Fibroblast of skin of left biceps (primary cell): ENCODE data around the gene MAN1B1.

ENCODE experiments used
- DNase-seq, 2 experiments: peaks; one replicate each; pipeline ENCODE4 v3.0.0-alpha.2; 2013; ENCODE audit warnings: low read depth in 2 of 2

The MAN1B1 gene

DNA sequence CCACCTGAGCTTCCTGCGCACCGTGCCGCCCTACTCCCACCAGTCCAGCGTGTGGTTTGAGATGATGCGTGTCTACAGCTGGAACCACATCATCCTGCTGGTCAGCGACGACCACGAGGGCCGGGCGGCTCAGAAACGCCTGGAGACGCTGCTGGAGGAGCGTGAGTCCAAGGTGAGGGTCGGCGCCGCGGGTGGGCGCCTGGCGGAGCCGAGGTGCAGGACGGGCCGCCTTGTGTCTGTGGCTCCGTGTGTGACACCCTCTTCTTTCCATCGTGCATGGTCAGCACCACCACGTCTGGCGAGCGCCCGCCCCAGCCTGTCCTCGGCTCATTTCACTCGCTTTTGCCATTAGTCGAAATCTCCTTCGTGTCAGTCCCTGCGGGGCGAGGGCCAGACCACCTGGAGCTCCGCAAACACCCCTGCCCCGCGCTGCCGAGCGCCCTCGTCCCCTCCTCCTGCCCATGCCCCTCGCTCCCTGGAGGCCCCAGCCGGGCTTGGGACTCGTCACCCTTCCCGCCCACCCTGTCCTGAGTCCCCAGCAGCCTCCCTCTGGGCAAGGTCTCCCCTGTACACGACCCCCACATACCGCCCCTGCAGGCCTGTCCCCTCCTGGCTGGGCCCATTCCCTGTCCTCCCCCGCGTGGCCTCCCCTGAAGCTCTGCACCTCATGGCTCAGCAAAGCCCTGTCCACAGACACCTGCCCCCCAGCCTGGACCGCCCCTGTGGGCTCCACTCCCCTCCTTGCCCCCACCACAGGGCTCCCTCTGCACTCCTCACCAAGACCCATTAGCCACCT lies 59.1 kb downstream of the MAN1B1 start:
- no peak for DNase-seq

DNA sequence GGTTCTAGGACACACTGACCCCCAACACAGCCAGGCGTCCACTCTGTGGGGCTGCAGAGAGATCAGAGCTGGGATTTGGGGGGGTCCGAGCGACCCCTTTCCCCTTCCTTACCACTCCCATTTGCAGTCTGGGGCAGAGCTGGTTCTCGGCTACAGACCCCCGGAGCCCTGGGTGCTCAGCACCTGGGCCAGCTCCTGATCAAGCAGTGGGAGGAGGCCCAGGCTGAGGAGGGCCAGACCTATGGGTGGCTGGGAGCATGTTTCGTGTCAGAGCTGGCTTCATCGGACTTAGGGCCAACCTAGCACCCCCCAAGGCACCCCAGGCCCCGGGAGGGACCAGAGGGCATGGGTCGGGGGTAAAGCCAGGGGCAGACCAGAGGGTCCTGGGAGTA lies 59.7 kb downstream of the MAN1B1 start:
- DNase-seq: no peak

DNA sequence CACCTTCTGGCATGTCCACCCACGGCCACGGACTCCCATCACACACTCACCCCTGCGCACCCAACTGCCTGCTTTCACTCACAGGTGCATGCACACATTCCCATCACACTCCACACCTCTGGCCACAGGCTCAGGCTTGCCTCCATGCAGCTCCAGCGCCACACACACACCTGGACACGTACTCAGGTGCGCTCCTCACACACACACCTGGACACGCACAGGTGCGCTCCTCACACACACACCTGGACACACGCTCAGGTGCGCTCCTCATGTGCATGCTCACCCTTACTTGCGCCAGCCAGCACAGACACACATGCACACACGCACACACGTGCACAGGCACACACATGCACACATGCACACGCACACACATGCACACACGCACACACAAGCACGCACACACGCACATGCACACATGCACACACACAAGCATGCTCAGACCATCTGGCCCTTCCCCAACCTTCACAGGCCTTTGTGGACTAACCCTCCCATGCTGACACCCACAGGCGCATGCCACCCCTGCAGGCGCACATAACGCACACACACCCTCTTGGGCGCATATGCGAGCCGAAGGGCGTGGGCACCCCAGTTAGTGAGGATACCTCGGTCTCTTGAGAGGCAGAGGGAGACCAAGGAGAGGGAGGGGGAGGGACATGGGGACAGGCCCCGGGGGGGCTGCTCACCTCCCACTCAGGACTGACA lies 60.5 kb downstream of the MAN1B1 start:
- DNase-seq: no peak

DNA sequence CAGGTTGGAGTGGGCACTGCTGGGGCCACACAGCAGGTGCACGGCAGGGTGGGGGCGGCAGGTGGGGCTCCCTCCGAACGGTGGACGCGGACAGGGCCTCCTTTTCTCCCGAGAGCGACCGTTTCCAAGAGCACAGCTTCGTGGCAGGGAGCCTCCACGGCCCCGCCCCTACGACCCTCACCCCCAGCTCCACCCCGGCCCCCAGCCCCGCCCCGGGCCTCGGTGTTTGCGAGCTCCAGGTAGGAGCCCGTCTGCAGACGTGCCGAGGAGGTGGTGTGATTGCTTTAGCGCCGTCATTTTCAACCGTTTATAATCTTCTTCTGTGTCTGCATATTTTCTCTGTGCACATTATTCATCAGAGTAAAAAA lies 61.0 kb downstream of the MAN1B1 start:
- DNase-seq: no peak

DNA sequence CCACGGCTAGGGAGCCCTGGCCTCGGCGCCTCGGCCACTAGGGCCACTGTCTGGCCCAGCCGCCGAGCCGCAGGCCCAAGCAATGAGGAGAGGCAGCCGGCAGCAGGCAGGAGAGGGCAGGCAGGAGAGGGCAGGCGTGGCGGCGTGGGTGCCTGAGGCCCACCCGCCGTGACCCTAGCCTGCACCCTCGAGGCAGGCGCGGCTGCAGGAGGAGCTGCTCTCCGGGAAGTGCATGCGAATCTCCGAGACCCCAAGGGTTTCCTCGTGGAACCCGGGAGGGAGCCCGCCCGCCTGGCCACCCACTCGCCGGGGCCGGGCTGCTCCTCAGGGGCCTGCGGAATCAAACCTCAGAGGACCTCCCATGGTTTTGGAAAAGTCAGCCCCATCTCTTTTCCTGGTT lies 61.5 kb downstream of the MAN1B1 start:
- DNase-seq: no peak

DNA sequence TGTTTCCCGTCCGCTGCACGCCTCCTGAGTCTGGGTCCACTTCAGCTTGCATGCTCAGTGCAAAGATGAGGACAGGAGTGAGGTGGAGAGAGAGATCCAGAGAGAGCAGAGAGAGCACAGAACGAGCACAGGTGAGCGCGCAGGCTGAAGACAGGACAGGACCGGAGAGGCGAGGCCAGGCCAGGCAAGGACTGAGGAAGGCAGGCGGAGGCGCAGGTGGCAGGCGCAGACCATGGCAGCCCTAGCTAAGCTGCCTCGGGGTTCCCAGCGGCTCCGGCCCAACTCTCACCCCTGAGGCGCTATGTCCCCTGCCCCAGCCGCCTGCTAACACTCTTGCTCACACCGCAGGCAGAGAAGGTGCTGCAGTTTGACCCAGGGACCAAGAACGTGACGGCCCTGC lies 61.9 kb downstream of the MAN1B1 start:
- DNase-seq: no peak

DNA sequence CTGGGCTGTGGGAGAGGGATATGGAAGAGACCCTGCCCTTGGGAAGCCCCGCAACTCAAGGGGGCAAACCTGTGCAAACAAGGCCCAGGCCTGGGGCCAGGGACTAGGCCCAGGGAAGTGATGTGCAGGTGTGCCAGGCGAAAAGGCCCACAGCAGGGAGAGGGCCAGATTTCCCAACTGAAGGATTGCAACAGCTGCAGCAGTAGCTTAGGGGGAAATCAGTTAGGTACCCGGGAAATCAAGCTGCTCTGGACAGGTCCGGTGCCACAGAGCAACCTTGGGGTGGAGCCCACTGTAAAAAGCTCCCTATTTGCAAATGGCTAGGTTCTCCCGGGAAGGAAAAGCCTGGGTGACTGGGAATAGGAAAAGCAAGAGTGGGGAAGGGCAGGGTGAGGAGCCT lies 62.6 kb downstream of the MAN1B1 start:
- DNase-seq: no peak

DNA sequence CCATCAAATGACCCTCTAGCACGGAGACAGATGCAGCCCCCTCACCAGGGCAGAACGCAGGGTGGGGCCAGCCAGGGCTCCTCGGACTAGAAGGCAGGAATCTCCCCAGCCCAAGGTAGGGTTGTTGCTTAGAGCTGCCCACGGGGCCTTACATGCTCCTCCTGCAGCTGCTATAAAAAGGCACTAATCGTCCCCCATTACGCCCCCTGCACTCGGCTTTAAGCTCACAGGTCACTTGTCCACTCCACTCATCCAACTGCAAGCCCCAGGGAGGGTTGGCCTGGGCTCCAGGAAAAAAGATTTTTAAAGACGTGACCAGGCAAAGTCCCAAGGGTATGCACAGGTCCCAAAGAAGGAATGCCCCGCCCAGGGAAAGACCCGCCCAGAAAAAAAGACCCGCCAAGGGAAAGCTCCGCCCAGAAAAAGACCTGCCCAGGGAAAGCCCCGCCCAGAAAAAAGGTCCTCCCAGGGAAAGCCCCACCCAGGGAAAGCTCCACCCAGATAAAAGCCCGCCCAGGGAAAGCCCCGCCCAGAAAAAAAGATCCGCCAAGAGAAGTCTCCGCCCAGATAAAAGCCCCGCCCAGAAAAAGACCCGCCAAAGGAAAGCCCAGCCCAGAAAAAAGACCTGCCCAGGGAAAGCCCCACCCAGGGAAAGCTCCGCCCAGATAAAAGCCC lies 63.3 kb downstream of the MAN1B1 start:
- no peak for DNase-seq

DNA sequence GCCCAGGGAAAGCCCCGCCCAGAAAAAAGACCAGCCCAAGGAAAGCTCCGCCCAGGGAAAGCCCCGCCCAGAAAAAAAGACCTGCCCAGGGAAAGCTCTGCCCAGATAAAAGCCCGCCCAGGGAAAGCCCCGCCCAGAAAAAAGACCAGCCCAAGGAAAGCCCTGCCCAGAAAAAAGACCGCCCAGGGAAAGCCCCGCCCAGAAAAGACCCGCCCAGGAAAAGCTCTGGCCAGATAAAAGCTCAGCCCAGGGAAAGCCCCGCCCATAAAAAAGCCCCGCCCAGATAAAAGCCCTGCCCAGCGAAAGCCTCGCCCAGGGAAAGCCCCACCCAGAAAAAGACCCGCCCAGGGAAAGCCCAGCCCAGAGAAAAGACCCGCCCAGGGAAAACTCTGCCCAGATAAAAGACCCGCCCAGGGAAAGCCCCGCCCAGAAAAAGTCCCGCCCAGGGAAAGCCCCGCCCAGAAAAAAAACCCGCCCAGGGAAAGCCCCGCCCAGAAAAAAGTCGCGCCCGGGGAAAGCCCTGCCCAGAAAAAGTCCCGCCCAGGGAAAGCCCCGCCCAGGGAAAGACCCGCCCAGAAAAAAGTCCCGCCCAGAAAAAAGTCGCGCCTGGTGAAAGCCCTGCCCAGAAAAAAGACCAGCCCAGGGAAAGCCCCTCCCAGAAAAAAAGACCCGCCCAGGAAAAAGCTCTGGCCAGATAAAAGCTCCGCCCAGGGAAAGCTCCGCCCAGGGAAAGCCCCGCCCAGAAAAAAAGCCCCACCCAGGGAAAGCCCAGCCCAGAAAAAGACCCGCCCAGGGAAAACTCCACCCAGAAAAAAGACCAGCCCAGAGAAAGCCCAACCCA lies 64.1 kb downstream of the MAN1B1 start:
- no peak for DNase-seq

DNA sequence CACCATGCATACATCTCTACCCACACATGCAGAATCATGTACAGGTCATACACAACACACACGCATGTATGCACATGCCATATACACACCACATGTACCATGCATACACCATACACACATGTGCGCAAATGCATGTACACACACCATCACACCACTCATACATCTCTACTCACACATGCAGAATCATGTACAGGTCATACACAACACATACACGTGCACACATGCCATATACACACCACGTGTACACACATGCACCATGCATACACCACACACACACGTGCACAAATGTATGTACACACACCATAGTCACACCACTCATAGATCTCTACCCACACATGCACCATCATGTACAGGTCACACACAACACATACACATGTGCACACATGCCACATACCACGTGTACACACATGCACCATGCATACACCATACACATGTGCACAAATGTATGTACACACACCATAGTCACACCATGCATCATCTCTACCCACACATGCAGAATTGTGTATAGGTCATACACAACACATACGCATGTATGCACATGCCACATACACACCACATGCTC lies 66.1 kb downstream of the MAN1B1 start:
- no peak for DNase-seq

DNA sequence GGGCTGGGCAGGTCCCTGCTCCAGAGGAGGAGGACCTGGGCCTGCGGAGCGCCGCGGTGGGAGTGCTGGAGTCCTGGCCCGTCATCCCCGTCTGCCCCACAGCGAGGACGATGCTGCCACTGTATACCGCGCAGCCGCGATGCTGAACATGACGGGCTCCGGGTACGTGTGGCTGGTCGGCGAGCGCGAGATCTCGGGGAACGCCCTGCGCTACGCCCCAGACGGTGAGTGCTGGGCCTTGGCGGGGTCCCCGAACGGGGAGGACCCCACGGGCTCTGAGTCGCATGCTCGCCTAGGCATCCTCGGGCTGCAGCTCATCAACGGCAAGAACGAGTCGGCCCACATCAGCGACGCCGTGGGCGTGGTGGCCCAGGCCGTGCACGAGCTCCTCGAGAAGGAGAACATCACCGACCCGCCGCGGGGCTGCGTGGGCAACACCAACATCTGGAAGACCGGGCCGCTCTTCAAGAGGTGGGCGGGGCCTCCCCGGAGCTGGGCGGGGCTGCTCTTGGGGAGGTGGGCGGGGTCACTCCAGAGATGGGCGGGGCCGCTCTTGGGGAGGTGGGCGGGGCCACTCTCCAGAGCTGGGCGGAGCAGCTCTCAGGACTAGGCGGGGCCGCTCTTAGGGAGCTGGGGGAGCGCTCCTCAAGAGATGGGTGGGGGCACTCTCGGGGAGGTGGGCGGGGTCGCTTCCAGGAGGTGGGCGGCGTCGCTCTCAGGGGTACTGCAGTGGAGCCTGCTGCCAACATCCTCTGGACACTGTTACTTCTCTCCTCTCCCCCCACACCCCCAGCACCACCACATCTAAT lies 70.0 kb downstream of the MAN1B1 start:
- peak in 1 of 2 experiments; percentile 9 for DNase-seq

DNA sequence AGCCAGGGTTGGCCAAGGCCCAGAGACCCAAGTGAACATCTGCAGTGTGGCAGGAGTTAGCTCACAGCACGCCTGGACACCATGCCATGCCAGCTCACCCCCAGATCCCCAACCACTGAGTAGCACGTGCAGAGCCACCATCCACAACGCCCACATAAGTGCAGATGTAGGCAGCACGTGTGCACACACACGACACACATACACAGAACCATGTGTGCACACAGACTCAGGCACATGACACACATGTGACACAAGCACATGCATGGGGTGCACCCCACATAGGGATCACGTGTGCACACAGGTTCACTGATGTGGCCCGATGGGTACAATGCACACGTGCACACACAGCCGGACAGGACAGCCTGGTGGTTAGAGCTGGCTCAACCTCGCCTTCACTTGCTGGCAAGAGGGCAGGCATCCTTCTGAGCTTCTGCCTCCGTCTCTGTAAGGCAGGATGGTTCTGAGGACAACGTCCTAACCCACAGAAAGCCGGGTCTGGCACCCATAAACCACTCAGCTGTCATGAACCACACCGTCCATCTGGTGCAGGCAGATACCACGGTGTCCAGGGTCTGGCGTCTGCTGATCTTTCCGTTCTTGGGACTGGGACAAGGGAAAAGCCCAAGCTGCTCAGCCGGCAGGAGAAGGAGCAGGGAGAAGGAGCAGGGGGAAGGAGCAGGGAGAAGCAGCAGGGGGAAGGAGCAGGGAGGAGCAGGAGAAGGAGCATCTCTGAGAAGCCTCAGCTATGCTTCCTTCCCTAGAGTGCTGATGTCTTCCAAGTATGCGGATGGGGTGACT lies 71.0 kb downstream of the MAN1B1 start:
- no peak for DNase-seq

DNA sequence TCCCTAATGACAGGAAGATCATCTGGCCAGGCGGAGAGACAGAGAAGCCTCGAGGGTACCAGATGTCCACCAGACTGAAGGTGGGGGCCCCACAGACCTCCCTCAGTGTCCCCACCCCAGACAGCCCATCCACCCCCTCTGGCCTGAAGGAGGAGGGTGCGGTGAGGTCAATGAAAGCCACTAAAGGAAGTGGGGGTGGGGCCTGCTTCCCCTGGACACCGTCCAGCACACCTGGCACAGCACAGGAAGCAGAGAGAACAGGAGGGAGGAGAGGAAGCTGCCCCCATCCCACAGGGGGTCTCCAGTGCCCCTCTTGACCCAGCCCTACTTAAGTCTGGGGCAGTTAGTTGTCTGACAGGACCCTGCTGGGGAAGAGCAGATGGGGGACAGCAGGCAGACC lies 71.8 kb downstream of the MAN1B1 start:
- no peak for DNase-seq
